ENCODE results near the gene LPGAT1.

The LPGAT1 gene

GRCh38 chr1:211828584-211829342 lies 1.8 kb downstream of the LPGAT1 start:
- peak; percentile 9 for DNase-seq (ENCODE audit: low spot score)

DNA sequence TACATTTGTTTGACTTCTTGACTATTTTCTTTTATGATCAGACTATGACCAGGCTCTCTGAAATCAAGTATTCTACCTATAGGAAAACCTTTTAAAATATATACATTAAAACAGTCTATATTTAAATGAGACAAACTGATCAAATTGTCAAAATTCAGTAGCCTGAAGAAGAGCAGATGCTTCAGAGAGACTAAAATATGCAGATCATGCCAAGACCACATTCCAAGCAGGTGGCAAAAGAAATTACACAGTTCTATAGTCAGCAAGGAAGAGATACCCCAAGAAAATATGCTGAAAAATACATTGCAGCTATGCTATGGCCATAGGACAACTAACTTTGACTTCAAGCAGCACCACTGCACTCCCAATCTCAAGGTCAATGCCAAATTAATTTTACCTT lies 3.5 kb downstream of the LPGAT1 start:
- DNase-seq (ENCODE audit: low spot score), result no peak

- DNase-seq (ENCODE audit: low spot score), result peak; percentile 50
These were observed 4.6 kb downstream of the LPGAT1 start for GRCh38 chr1:211825980-211826379.

DNA sequence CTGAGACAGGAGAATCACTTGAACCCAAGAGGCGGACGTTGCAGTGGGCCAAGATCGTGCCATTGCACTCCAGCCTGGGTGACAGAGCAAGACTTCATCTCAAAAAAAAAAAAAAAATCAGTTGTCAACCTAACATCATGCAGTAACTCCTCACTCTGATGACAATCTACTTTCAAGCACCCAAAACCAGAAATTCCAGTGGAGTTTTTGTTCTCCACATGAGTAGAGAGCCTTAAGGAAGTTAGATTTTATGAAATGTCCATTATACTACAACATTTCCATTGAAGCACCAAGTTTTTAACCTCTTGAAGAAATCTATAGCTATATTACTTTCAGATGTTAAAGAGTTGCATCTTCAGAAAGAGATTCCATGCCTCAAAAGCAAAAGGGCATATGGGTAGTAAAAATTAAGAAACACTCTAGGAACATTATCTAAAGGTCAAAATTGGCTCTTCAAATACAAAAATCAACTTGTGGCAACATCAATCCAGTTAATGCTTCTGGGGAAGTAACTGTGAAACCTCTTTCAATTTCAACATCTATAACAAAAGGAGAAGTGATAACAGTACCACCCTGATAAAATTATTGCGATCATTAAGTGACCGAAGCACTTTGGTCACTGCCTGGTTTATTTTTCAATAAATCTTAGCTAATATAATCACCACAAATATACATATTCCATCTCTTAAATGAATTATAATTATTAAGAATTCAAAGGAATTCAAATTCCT lies 7.7 kb downstream of the LPGAT1 start:
- no peak for DNase-seq (ENCODE audit: low spot score)

DNA sequence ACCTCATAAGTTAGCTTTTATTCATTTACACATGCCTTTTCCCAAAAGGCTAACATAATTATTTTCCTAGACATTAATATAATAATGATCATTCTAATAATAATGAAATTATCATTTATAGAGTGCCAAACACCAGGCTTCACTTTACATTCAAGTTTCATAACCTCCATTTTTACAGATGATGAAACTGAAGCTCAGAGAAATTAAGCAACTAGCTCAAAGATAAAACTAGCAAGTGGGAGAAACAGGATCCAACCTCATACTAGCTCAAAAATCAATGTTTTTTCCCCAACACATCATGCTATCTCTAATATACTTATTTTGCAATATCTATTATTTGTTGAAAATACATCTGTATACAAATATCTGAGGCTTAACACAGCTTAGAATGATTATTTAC lies 14.0 kb downstream of the LPGAT1 start:
- no peak for DNase-seq (ENCODE audit: low spot score)

DNA sequence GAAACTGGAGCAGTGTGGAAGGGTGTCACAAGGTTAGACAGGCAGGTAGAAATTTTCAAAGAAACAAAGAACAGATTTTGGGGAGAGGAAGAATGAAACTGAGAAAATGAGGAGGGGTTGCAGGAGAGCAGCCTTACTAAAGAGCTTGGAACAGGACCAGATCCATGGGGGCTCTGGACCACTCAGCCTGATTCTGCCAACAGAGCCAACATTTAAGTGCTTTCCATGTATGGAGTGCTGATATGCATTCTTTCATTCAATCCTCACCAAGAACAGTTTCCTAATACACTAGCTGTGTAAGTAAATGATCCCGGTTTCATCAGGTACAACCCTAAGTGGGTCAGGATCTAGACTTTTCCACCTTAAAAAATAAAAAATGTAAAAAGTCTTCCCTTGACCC lies 16.2 kb downstream of the LPGAT1 start:
- no peak for DNase-seq (ENCODE audit: low spot score)

DNA sequence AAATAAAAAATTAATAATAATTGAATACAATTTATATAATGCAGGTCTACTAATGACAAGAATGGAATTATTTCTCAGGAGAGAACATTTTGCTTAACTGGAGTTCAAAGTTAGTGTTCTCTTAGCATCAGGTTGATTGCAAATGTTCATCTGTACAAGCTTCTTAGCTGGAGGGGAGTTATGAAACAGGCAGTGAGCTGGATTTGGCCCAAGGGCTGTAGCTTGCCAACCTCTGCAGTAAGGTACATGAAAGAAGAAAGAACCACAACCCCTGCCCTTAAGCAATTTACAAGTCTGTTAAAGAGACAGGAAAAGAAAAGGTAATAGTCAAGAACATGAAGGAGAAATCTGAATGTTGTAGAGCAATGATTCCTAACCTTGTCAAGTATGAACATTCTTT lies 17.0 kb downstream of the LPGAT1 start:
- DNase-seq (ENCODE audit: low spot score), result no peak

GRCh38 chr1:211812584-211812983 lies 18.0 kb downstream of the LPGAT1 start:
- no peak for DNase-seq (ENCODE audit: low spot score)

DNA sequence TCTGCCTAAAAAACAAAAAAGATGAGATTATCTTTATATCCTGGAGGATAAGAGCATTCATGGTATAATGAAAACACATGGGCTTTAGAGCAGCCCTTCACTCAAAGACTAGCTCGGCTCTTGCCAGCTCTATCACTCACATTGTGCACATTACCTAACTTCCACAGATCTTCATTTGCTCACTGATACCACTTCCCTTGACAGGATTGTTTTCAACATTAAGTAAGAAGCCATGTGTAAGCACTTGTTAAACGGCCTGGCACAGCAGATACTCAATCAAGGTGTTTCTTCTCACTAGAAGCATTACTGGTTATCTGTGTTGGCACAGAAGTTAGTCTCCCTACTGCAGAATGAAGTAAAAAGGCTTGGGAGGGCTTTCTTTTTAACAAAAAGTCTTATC lies 18.7 kb downstream of the LPGAT1 start:
- DNase-seq (ENCODE audit: low spot score), result no peak

DNA sequence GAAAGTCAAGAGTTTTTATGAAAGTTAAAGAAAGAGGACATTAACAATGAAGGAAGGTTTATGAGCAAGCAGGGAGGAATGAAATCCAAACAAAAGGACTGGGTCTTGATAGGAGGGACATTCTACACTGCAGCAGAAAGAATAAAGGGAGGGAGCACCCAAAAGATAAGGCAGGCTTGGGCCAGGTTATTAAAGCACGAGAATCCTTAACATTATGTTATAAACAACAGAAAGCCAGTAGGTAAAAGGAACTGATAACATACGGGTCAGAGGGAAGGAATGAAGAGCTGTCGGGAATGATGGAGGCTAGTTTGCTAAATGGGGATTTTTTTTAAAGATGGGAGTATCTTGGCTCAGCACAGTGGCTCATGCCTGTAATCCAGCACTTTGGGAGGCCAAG lies 19.4 kb downstream of the LPGAT1 start:
- no peak for DNase-seq (ENCODE audit: low spot score)

DNA sequence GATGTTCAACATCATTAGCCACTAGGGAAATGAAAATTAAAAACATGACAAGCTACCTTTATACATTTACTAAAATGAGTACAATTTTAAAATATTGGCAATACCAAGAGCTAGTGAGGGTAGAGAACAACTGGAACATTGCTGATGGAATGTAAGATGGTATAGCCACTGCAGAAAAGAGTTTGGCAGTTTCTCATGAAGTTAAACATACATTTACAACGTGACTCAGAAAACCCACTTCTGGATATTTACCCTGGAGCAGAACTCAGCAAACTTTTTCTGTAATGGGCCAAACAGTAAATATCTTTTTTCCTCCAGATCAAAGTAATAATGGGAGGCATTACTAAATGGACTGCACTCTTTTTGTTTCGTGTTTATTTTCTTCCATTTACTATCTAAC lies 22.1 kb downstream of the LPGAT1 start:
- DNase-seq (ENCODE audit: low spot score), result no peak

- no peak for DNase-seq (ENCODE audit: low spot score)
These were observed 25.6 kb downstream of the LPGAT1 start for GRCh38 chr1:211804915-211805314.

- DNase-seq (ENCODE audit: low spot score), result no peak
These were observed 29.5 kb downstream of the LPGAT1 start for GRCh38 chr1:211800925-211801607.

DNA sequence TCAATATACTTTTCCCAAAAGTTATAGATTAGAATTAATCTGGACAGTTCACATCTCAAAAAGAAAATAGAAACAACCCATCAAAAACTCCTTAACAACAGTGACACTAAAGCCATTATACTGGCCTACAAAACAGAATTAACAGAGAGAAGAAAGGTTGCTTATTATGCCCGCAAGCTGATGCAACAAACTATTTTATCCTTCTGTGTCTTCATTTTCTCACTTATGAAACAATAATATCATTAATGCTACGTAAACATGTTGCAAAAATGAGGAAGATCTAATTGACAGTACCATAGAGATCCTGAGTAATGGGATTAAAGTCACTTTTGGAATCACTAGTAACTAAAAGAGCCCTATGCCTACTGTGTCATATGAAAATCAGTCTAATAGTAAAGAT lies 32.6 kb downstream of the LPGAT1 start:
- DNase-seq (ENCODE audit: low spot score), result no peak

GRCh38 chr1:211791979-211792378 lies 38.6 kb downstream of the LPGAT1 start:
- no peak for DNase-seq (ENCODE audit: low spot score)

DNA sequence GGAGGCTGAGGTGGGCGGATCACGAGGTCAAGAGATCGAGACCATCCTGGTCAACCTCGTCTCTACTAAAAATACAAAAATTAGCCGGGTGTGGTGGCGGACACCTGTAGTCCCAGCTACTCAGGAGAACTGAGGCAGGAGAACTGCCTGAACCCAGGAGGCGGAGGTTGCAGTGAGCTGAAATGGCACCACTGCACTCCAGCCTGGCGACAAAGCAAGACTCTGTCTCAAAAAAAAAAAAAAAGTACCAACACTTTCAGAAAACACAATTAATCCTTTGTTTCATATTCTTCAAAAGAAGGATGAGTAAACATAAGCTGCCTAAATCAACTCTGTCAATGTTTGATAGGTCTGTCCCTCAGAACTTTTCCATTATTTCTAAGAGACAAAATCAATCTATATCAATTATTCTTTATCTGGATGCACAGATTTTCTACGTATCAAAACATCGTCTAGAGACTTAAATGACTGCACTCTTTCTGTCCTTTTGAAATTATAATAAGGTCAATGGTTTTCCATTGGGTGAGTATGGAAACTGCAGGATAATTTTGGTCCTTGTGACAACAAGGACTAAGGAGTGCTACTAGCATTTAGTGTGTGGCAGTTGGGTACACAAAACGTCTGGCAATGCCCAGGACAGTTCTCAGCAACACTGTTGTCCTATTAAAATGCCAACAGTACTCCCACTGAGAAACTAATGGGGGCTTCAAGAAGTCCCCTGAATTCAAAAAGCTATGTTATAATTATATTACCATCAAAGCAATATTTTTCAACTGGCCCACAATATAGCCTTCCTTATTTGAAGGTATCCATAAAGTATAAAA lies 40.7 kb downstream of the LPGAT1 start:
- DNase-seq (ENCODE audit: low spot score), result no peak

- no peak for DNase-seq (ENCODE audit: low spot score)
These were observed 41.9 kb downstream of the LPGAT1 start for GRCh38 chr1:211788626-211789025.

DNA sequence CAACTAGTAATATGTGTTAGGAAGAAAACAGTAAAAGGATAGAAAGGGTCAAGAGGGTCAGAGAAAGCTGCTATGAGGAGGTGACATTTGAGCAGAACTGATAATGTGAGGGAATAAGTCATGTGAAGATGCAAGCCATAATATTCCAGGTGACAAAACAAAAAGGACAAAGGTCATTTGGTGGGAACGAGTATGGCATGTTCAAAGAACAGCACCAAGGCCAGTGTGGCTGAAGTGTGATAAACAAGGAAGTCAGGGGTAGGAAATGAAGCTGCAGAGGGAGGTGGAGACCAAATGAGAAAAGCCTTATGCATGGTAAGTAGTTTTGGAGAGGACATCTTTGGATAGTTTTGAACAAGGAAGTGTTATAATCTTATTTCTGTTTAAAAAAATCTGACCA lies 46.7 kb downstream of the LPGAT1 start:
- no peak for DNase-seq (ENCODE audit: low spot score)

- no peak for DNase-seq (ENCODE audit: low spot score)
These were observed 47.3 kb downstream of the LPGAT1 start for GRCh38 chr1:211783266-211783665.

DNA sequence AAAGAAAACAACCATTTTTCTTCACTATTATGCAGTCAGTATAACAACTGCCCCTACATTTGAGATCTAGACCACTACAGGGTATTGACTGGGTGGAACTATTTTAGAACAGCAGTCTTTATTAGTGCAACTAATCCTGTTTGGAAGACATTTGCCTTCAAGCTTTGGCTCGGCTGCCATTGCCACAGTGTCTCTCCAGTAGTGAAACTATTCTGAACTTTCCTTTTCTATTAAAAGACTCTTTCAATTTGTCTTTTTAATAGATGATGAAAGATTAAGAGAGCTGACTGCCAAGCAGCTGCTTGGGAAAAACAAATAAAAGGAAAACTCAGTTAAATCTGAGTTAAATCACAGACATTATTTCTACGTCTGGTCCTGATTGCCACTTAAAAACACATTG lies 49.3 kb downstream of the LPGAT1 start:
- no peak for DNase-seq (ENCODE audit: low spot score)

DNA sequence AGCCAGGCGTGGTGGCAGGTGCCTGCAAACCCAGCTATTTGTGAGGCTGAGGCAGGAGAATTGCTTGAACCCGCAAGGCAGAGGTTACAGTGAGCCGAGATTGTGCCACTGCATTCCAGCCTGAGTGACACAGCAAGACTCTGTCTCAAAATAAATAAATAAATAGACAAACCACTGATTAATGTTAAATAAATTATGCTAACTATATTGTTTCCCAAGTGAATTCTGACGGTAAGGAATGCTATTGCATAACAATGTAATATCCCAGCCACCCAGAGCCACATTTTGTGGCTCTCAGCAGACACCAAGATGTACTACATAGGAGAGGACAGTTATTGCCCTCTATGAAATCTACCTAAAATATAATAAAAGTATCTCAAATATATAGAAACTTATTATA lies 55.4 kb downstream of the LPGAT1 start:
- DNase-seq (ENCODE audit: low spot score), result no peak

DNA sequence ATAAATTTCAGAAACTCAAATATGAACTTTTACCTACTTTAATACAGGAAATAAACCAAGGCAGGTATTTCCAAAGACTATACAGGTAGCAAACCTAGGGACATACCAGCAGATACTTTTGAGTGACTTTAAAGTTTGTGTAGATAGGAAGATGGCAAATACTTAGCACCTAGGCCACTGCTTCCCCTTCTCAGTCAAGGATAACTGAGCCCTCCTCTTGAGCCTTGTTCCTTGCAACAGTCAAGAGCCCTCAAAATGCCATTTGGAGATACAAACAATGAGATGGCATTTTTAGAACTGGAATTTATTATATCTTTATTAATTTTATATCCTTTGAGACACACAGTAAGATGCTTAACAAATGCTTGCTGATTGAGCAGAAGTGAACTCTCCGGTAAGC lies 65.9 kb downstream of the LPGAT1 start:
- no peak for DNase-seq (ENCODE audit: low spot score)
